Testis (tissue), 2 donors: Measurements from ENCODE around the gene GOLGA6B.

ENCODE experiments used
- POLR2A ChIP-seq: fragments of 450-650 bp; IDR thresholded peaks from one replicate; pipeline ENCODE4 v1.6.1; 2017; ENCODE audit warnings: antibody characterized with exemption, mild to moderate bottlenecking, moderate library complexity
- TF ChIP-seq, protein P1 (sequence below), 3 experiments: fragments of 450-650 bp in 2 of 3; fragments of 200-600 bp in 1 of 3; sonication (generic) in 1 of 3; IDR thresholded peaks; one replicate each; pipeline ENCODE4 v1.5.1; 2016 to 2019; ENCODE audit warnings: antibody characterized with exemption in 3 of 3, mild to moderate bottlenecking in 2 of 3, moderate library complexity in 1 of 3

DNA sequence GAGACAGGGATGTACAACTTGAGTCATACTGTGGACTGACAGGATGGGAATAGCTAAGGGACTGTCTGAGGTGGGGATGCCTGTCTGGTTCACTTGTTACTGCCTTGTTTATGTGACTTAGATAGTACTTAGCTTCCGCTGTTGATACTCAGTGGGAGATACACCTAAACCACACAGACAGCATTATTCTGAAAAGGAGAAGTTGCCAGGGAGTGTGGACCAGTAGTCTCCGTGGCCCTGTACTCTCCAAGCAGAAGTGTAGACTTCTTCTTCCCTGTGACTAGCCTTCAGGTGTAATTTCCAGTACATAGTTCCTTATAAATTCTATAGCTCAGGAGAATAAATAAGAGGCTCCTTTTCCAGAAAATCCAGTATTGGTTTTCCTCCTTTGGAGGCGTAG, 26.4 kb downstream of the GOLGA6B start:
- TF ChIP-seq, protein P1, sequence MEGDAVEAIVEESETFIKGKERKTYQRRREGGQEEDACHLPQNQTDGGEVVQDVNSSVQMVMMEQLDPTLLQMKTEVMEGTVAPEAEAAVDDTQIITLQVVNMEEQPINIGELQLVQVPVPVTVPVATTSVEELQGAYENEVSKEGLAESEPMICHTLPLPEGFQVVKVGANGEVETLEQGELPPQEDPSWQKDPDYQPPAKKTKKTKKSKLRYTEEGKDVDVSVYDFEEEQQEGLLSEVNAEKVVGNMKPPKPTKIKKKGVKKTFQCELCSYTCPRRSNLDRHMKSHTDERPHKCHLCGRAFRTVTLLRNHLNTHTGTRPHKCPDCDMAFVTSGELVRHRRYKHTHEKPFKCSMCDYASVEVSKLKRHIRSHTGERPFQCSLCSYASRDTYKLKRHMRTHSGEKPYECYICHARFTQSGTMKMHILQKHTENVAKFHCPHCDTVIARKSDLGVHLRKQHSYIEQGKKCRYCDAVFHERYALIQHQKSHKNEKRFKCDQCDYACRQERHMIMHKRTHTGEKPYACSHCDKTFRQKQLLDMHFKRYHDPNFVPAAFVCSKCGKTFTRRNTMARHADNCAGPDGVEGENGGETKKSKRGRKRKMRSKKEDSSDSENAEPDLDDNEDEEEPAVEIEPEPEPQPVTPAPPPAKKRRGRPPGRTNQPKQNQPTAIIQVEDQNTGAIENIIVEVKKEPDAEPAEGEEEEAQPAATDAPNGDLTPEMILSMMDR (IDR thresholded peaks at IDR 0.05), result no peak
- TF ChIP-seq POLR2A, result no peak
